ENCODE data around the gene HIP1.

DNA sequence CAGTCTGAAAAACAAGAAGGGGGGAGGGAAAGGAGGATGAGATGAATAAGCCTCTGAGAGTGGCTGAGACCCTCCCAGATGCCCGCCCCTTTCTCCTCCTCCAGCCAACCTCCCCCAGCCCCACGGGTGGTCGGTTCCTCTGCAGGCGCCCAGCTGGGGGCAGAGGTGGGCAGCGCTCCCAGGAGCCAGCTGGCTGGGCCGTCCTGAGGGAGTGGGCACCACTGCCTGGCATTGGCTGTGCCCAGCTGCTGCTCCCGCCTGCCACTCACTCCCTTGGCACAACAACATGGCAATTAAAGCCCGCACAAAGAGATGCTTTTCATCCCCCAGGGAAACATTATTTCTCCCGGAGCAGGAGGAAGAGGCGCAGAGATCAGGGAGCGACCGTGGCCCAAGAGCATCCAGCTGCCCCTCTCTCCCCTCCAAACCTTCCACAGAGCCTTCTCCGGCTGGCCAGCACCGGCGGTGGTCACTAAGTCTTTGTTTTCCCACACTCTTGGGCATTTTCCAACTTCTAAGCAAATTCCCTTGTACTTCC is 139.4 kb downstream of the HIP1 start:
- TF ChIP-seq, protein P1, sequence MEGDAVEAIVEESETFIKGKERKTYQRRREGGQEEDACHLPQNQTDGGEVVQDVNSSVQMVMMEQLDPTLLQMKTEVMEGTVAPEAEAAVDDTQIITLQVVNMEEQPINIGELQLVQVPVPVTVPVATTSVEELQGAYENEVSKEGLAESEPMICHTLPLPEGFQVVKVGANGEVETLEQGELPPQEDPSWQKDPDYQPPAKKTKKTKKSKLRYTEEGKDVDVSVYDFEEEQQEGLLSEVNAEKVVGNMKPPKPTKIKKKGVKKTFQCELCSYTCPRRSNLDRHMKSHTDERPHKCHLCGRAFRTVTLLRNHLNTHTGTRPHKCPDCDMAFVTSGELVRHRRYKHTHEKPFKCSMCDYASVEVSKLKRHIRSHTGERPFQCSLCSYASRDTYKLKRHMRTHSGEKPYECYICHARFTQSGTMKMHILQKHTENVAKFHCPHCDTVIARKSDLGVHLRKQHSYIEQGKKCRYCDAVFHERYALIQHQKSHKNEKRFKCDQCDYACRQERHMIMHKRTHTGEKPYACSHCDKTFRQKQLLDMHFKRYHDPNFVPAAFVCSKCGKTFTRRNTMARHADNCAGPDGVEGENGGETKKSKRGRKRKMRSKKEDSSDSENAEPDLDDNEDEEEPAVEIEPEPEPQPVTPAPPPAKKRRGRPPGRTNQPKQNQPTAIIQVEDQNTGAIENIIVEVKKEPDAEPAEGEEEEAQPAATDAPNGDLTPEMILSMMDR (IDR thresholded peaks at IDR 0.05): no peak
- TF ChIP-seq CHD4 (IDR thresholded peaks at IDR 0.05; ENCODE audit: borderline replicate concordance) (no peak), RAD21 (conservative IDR thresholded peaks at IDR 0.05 in 1 of 2, IDR thresholded peaks at IDR 0.05 in 1 of 2) (no peak), GATA3 (IDR thresholded peaks at IDR 0.05; ENCODE audit: borderline replicate concordance) (no peak), POLR2A (IDR thresholded peaks at IDR 0.05; ENCODE audit: low read length) (no peak), JUNB (IDR thresholded peaks at IDR 0.05) (no peak), KDM1A (IDR thresholded peaks at IDR 0.05; ENCODE audit: low read depth) (no peak)
